ENCODE results near the gene BARX1.

Gene BARX1

DNA sequence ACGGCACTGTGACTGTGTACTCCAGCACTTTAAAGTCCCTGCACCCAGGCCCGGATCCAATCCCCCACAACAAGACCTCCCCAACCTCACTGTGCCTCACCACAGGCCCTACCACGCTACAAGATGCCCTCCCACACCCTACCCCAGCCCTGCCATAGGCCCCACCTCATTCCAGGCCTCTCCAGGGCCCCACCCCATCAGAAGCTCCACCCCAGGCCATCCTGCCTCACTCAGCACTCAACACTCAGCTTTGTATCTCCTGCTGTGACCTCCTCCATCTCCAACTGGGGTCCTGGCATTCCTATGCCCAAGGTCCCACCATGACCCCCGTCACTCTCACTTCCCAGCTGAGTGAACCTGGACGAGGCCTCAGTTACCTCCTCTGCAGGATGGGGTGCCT, 38.8 kb downstream of the BARX1 start:
- DNase-seq = no peak

DNA sequence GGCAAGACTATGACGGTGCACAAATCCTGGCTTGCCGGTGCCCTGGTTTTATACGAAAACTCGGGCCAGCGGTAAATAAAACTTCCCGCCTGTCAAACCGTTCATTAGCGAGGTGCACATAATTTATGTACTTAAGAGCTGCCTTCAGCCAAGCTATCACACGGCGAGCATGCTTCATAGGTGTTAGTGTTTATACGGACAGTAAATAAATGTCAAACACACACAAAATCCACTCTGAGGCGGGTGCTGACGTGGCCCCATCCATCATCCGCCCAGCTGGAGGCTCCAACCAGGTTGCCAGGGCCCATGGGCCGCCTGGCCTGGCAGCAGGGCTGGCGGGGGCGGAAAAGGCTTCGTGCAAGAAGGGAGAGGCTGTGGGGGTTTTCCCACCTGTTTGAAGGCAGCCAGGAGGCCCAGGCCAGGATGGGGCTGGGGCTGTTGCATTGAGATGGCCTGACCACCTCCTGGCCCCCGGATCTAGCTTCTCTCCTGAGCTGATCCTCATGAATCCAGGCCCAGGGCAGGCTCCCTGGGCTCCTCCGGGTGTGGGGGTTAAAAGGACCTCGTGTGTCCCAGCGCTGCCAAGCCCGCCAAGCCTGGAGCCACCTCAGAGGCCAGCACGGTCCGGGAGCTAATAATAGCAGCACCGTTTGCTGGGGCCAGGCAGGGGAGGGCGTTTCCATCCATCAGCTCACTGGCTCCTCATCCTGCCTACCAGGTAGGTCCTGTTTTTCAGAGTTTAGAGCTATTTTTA, 43.2 kb downstream of the BARX1 start:
- DNase-seq = no peak

GRCh38 chr9:93911136-93911745, 43.9 kb downstream of the BARX1 start:
- no peak for DNase-seq

GRCh38 chr9:93910598-93910997, 44.6 kb downstream of the BARX1 start:
- no peak for DNase-seq

DNA sequence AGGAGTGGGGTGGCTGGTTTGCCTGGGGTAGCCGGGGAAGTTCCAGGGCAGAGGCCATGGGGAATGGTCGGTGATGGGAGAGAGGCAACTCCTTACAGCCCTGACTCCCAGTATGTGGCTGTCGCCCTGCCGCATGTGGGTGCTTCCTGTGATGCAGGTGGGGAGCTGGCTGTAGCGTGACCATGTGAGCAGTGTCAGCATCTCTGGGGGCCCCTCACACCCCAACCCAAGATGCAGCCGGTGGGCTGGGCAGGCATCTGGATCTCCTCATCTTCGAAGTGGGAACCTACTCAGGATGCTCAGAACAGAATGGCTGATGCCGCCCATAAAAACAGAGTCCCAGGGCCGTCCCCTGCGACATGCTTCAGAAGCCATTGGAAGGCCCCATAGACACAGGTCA, 45.0 kb downstream of the BARX1 start:
- DNase-seq = no peak

GRCh38 chr9:93909242-93909616, 45.9 kb downstream of the BARX1 start:
- DNase-seq = no peak

DNA sequence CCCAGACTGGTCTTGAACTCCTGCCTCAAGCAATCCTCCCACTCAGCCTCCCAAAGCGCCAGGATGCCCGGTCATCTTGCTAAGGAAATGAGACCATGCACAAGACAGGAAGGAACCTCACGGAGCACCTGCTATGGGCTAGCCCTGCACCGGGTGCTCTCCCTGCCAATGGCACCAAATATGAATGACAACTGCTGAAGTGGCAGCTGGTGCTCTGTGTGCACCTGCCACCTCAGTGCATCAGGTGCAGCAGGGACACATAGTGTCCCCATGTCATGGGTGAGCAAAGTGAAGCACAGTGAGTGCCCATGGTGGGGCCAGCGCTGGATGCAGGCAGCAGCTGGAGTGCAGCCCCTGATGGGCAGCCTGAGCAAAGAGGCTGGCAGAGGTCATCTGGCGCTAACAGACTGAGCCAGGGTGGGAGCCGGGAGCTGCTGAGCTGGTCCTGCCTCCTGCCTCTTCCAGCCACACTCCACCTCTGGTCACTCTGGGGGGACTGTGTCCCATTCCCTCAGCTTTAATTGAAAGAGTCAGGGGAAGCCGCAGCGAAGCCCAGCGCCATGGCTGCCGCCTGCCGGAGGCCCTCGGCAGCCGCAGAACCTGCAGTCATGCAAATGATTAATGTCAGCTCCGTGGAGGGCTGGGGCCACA, 46.4 kb downstream of the BARX1 start:
- DNase-seq = no peak

DNA sequence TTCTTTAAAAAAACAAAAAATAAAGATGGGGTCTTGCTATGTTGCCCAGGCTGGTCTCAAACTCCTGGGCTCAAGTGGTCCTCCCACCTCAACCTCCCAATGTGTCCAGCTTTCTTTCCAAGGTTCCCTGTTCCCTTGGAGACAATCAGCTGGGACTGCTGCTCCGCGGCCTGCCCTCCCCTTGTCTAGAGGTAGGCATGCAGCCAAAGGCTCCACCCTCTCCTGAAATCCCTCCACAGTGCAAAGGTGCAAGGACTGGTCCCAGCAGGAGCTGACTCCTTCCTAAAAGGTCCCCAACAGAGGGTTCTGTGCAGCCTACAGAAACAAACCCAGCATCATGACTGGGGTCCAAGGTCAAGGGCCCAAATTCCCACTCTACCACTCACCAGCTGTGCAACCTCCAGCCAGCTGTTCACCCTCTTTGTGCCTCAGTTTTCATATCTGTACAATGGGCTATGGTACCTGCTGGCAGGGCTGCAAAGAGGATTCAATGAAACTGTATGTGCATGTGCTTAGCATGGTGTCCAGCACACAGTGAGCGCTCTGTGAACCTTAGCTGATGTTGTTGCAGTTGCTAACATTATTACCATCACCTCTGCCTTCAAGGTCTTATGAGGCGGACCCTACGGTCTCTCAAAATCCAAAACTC, 47.5 kb downstream of the BARX1 start:
- DNase-seq = no peak

DNA sequence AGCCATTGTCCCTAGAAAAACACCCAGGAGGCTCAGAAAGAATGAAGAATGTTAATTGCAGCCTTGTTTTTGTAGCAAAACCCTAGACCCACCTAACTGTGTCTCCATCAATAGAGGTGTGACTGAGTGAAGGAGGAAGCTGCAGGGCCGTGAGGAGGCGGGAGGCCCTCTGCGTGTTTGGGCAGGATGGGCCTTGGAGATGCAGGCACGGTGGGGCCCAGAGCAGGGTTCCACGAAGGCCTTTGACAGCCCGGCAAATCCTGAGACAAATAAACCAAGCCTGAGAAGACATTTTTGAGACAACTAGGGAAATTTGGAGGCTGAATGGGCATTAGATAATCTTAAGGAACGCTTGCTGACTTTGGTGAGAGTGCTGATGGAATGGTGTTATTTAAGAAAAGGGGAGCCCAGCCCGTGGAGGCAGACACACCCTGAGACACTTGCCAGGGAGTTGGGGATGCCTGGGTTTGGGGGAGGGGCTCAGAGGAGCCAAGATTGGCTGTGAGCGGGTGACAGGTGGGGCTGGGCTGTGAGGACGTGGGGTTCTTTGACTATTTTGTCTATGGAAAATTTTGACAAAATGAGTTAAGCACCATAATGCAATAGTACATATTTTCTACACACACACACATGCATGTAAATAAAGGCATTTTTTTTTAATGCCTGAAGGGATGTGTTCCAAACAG, 48.8 kb downstream of the BARX1 start:
- no peak for DNase-seq

GRCh38 chr9:93905473-93906133, 49.6 kb downstream of the BARX1 start:
- DNase-seq = no peak

GRCh38 chr9:93904649-93905472, 50.3 kb downstream of the BARX1 start:
- no peak for DNase-seq

GRCh38 chr9:93903886-93904648, 51.1 kb downstream of the BARX1 start:
- no peak for DNase-seq

GRCh38 chr9:93902780-93903655, 52.1 kb downstream of the BARX1 start:
- no peak for DNase-seq

DNA sequence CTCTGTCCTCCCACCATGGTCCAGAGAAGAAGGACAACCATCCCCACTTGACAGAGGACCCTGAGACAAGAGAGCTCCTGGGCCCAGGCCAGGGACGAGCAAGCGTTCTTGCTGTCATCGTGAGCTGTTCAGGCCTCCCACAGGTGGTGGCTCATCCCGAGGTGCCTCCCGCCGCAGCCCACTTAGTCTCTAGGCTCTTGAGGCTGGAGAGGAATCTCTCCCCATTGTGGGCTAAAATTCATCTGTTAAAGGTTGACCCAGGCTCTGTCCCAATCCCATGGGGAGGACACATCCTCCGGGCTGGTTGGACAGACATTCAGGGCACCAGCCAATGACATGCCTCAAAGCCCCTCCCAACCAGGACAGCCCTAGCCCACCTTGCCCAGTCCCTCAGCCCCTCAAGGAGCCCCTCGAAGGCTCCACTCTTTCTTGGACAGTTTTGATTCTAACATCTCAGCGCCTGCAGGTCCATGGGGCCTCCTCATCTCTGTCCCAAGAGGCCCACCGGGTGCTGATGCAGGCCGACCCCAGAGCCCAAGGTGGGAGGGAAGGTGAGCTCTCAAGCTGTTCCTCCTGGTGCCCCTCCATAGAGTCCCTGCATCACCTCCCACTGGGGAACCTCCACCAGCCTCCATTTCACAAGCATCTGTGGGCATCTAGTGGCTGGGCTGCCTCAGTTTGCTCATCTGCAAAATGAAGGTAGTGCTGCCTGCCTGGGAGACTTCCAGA, 52.9 kb downstream of the BARX1 start:
- DNase-seq = no peak
